Osteocyte (in vitro differentiated cells): Measurements from ENCODE around the gene FAAP20. TPM values are rescaled to one million over a fixed set of nuclear protein-coding genes. Genes with fewer than 3 reads are reported as not detected.

Experiments used
- DNase-seq: peaks from one replicate; pipeline ENCODE4 v3.0.0; 2021; ENCODE audit warnings: mixed read lengths; ENCODE audit not compliant: unreplicated experiment; ENCODE audit errors: extremely low spot score
- H3K27ac Mint-ChIP-seq: one replicate; pipeline ENCODE4 v1.8.0; 2021; ENCODE audit warnings: mild to moderate bottlenecking, mixed read lengths; ENCODE audit not compliant: unreplicated experiment
- H3K27me3 Mint-ChIP-seq: one replicate; pipeline ENCODE4 v1.8.0; 2021; ENCODE audit warnings: mixed read lengths; ENCODE audit not compliant: unreplicated experiment
- H3K36me3 Mint-ChIP-seq: one replicate; pipeline ENCODE4 v1.8.0; 2021; ENCODE audit warnings: mixed read lengths; ENCODE audit not compliant: unreplicated experiment
- H3K4me1 Mint-ChIP-seq: one replicate; pipeline ENCODE4 v1.8.0; 2021; ENCODE audit warnings: mixed read lengths; ENCODE audit not compliant: unreplicated experiment
- H3K4me3 Mint-ChIP-seq: one replicate; pipeline ENCODE4 v1.8.0; 2021; ENCODE audit warnings: mild to moderate bottlenecking, moderate library complexity, mixed read lengths; ENCODE audit not compliant: unreplicated experiment
- H3K9me3 Mint-ChIP-seq: one replicate; pipeline ENCODE4 v1.8.0; 2021; ENCODE audit warnings: mixed read lengths; ENCODE audit not compliant: unreplicated experiment
- total RNA-seq: library from RNA; stranded (reverse); gene quantifications from 2 replicates; pipeline ENCODE4 v1.2.1, GENCODE V29; 2021
- TF ChIP-seq, protein P1 (sequence below): fragments of 200-600 bp; sonication (generic); IDR thresholded peaks from 2 replicates; pipeline ENCODE4 v1.5.0; 2021; ENCODE audit warnings: antibody characterized with exemption, mild to moderate bottlenecking, moderate library complexity

The FAAP20 gene
- total RNA-seq, 1 donor from 2014 or later, result 90.4 TPM

DNA sequence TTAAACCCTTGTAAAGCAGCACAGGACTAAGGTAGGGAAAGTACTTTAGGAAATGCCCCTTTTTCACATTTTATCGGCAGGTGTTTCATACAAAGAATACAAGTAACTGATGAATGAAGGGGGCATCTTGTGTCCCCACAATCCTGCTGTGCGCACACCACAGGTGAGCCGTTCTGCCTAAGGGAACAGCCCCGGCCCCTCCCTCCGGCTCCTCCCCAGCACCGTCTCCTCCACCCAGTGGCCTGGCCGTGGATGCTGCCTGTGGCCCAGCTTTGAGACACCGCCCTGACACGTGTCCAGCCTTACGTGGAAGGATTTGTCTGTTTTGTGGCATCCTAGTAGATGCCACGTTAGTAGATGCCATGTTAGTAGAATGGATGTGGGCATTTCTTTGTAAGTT, 12.8 kb downstream of the FAAP20 start:
- peaks cover 3% of the 10 kb centered on the region for H3K36me3 Mint-ChIP-seq
- no peaks in the 10 kb centered on the region for H3K27me3 Mint-ChIP-seq
- H3K4me3 Mint-ChIP-seq, result no peak overlapping the region
- TF ChIP-seq, protein P1, sequence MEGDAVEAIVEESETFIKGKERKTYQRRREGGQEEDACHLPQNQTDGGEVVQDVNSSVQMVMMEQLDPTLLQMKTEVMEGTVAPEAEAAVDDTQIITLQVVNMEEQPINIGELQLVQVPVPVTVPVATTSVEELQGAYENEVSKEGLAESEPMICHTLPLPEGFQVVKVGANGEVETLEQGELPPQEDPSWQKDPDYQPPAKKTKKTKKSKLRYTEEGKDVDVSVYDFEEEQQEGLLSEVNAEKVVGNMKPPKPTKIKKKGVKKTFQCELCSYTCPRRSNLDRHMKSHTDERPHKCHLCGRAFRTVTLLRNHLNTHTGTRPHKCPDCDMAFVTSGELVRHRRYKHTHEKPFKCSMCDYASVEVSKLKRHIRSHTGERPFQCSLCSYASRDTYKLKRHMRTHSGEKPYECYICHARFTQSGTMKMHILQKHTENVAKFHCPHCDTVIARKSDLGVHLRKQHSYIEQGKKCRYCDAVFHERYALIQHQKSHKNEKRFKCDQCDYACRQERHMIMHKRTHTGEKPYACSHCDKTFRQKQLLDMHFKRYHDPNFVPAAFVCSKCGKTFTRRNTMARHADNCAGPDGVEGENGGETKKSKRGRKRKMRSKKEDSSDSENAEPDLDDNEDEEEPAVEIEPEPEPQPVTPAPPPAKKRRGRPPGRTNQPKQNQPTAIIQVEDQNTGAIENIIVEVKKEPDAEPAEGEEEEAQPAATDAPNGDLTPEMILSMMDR, result no peak
- DNase-seq, result no peak
- no peaks in the 10 kb centered on the region for H3K9me3 Mint-ChIP-seq
- no peak overlapping the region for H3K27ac Mint-ChIP-seq
- peaks cover 5% of the 10 kb centered on the region for H3K4me1 Mint-ChIP-seq

GRCh38 chr1:2181271-2181670, 13.3 kb downstream of the FAAP20 start:
- Mint-ChIP-seq H3K4me3 (no peak overlapping the region), H3K27ac (no peak overlapping the region), H3K4me1 (peaks cover 6% of the 10 kb centered on the region), H3K36me3 (peaks cover 3% of the 10 kb centered on the region), H3K9me3 (no peaks in the 10 kb centered on the region), H3K27me3 (no peaks in the 10 kb centered on the region)
- no peak for DNase-seq
- TF ChIP-seq, protein P1, result no peak

GRCh38 chr1:2180297-2181245, 14.0 kb downstream of the FAAP20 start:
- no peak overlapping the region for H3K4me3 Mint-ChIP-seq
- peaks cover 3% of the 10 kb centered on the region for H3K36me3 Mint-ChIP-seq
- peaks cover 8% of the 10 kb centered on the region for H3K4me1 Mint-ChIP-seq
- no peak for DNase-seq
- TF ChIP-seq, protein P1, result no peak
- no peak overlapping the region for H3K27ac Mint-ChIP-seq
- H3K27me3 Mint-ChIP-seq, result no peaks in the 10 kb centered on the region
- H3K9me3 Mint-ChIP-seq, result no peaks in the 10 kb centered on the region

DNA sequence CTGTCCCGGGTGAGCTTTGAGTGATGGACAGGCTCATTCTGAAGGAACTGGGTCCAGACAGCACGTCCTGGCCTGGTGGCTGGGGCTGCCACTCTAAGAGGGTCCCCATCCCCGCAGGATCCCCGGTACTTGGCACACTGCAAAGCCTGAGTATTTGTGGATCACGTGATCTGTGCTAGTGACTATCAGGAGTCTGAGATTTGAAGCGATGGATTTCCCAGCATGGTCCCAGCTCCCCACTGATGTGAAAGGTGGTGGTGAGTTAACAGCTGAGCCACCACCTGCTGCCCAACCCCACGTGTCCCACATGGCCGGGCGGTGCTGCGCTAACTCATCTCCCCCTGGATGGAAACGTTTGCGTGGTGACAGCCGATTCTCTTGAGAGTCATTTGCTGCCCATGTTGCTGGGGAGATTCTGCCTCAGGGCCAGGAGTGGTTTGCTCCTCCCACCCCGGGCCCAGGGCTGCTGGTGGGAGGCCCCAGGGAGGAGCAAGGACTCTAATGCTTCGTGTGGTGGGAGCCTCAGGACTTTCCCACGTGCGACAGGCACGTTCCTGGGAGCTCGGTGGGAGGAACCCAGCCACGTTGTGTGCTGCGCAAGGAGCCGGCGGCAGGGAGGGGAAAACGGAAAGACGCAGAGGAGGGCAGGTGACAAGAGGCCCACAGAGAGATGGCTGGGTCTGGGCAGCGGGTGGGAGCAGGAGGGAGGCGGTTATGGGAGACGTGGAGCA, 15.1 kb downstream of the FAAP20 start:
- no peaks in the 10 kb centered on the region for H3K9me3 Mint-ChIP-seq
- H3K27me3 Mint-ChIP-seq, result no peaks in the 10 kb centered on the region
- no peak overlapping the region for H3K4me3 Mint-ChIP-seq
- no peak overlapping the region for H3K27ac Mint-ChIP-seq
- TF ChIP-seq, protein P1, result no peak
- no peak for DNase-seq
- H3K36me3 Mint-ChIP-seq, result peaks cover 3% of the 10 kb centered on the region
- H3K4me1 Mint-ChIP-seq, result peaks cover 8% of the 10 kb centered on the region

DNA sequence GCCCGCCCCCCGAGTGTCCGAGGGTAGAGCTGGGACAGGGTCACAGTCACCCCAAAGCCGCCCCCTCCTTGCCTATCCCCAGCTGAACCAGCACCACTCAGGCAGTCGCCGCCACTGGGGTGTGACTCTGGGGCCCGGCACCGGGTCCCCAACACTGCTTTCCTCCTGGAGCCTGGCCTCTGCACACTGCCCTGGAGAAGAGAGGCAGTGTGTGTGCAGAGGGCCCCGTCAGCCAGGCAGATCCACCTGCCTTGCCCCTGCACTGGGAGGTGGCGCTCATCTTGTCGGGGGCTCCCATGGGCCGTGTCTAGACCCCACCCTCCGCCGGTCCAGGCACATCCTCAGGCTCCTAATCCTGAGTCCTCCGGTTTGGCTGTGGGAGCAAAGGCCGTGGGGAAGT, 15.7 kb downstream of the FAAP20 start:
- no peaks in the 10 kb centered on the region for H3K9me3 Mint-ChIP-seq
- no peak overlapping the region for H3K27ac Mint-ChIP-seq
- TF ChIP-seq, protein P1, result no peak
- H3K4me3 Mint-ChIP-seq, result no peak overlapping the region
- H3K36me3 Mint-ChIP-seq, result no peaks in the 10 kb centered on the region
- no peak for DNase-seq
- peaks cover 8% of the 10 kb centered on the region for H3K4me1 Mint-ChIP-seq
- no peaks in the 10 kb centered on the region for H3K27me3 Mint-ChIP-seq
